CD4-positive, alpha-beta memory T cell (primary cell): ENCODE results near the gene PSENEN. TPM values are rescaled to one million over a fixed set of nuclear protein-coding genes. Genes with fewer than 3 reads are reported as not detected.

ENCODE experiments used
- CTCF ChIA-PET: fragments of 350-600 bp; sonication (Branson Sonifier 250); formaldehyde crosslinking; loops from one replicate; lab custom pipeline; 2021; ENCODE audit warnings: inconsistent platforms; ENCODE audit not compliant: partially characterized antibody; lab: Charles Lee
- POLR2A ChIA-PET: fragments of 350-600 bp; sonication (Branson Sonifier 250); formaldehyde crosslinking; loops from one replicate; lab custom pipeline; 2021; ENCODE audit not compliant: partially characterized antibody; lab: Charles Lee
- DNase-seq, 5 donors: peaks; one replicate each; pipeline versions ENCODE4 v3.0.0 to v3.0.0-alpha.2; 2020 to 2022; ENCODE audit warnings: mixed read lengths in 1 of 5
- H3K27ac ChIP-seq: one replicate; pipeline ENCODE4 v1.7.0; 2013; ENCODE audit warnings: low read depth, low read length
- H3K27me3 ChIP-seq: 2 replicates; pipeline ENCODE4 v1.7.0; 2013; ENCODE audit warnings: mild to moderate bottlenecking, low read length, moderate library complexity; ENCODE audit not compliant: insufficient read depth
- H3K36me3 ChIP-seq: 2 replicates; pipeline ENCODE4 v1.7.0; 2013; ENCODE audit warnings: mild to moderate bottlenecking, low read length, moderate library complexity; ENCODE audit not compliant: insufficient read depth
- H3K4me1 ChIP-seq: 2 replicates; pipeline ENCODE4 v1.7.0; 2013; ENCODE audit warnings: mild to moderate bottlenecking, low read length, moderate library complexity; ENCODE audit not compliant: insufficient read depth
- H3K4me3 ChIP-seq, 2 donors: one replicate each; pipeline ENCODE4 v1.7.0; 2013; ENCODE audit warnings: low read length in 2 of 2, mild to moderate bottlenecking in 1 of 2
- H3K9me3 ChIP-seq, 2 donors: one replicate each; pipeline ENCODE4 v1.7.0; 2013; ENCODE audit warnings: low read length in 2 of 2, control low read depth in 1 of 2; ENCODE audit not compliant: control insufficient read depth in 1 of 2
- H3K27ac Mint-ChIP-seq, 7 donors: one replicate each; pipeline ENCODE4 v1.8.0; 2020 to 2021; ENCODE audit warnings: mixed read lengths in 7 of 7, mild to moderate bottlenecking in 6 of 7, inconsistent platforms in 3 of 7, moderate library complexity in 3 of 7
- H3K27me3 Mint-ChIP-seq, 2 donors: one replicate each; pipeline ENCODE4 v1.8.0; 2020 to 2021; ENCODE audit warnings: mixed read lengths in 2 of 2
- H3K36me3 Mint-ChIP-seq, 2 donors: one replicate each; pipeline ENCODE4 v1.8.0; 2020 to 2021; ENCODE audit warnings: mixed read lengths in 2 of 2, inconsistent platforms in 1 of 2, mild to moderate bottlenecking in 1 of 2
- H3K4me1 Mint-ChIP-seq, 4 donors: one replicate each; pipeline ENCODE4 v1.8.0; 2020 to 2021; ENCODE audit warnings: mixed read lengths in 4 of 4, mild to moderate bottlenecking in 1 of 4
- H3K4me3 Mint-ChIP-seq, 8 donors: one replicate each; pipeline ENCODE4 v1.8.0; 2020 to 2021; ENCODE audit warnings: mixed read lengths in 8 of 8, mild to moderate bottlenecking in 7 of 8, moderate library complexity in 6 of 8, inconsistent platforms in 3 of 8
- H3K9me3 Mint-ChIP-seq, 8 donors: one replicate each; pipeline ENCODE4 v1.8.0; 2020 to 2021; ENCODE audit warnings: mixed read lengths in 8 of 8, mild to moderate bottlenecking in 5 of 8, inconsistent platforms in 3 of 8, moderate library complexity in 1 of 8
- intact Hi-C: fragments of 100-400 bp; cut with micrococcal nuclease; formaldehyde crosslinking; loops from one replicate; pipeline ENCODE4 v1.15.1; 2023
- polyA plus RNA-seq, 2 donors: library from polyadenylated mRNA; unstranded; fragments of 300-500 nt; fragmentation: Illumina TruSeq; gene quantifications; one replicate each; pipeline ENCODE4 v1.2.3, GENCODE V29; 2021
- total RNA-seq, 2 experiments: library from RNA; stranded (reverse); gene quantifications; one replicate each; pipeline ENCODE4 v1.2.3, GENCODE V29; 2021

The PSENEN gene
- total and polyA plus RNA-seq, 4 experiments from 2014 or later = 27.2 to 89.9 (median 55.9) TPM

DNA sequence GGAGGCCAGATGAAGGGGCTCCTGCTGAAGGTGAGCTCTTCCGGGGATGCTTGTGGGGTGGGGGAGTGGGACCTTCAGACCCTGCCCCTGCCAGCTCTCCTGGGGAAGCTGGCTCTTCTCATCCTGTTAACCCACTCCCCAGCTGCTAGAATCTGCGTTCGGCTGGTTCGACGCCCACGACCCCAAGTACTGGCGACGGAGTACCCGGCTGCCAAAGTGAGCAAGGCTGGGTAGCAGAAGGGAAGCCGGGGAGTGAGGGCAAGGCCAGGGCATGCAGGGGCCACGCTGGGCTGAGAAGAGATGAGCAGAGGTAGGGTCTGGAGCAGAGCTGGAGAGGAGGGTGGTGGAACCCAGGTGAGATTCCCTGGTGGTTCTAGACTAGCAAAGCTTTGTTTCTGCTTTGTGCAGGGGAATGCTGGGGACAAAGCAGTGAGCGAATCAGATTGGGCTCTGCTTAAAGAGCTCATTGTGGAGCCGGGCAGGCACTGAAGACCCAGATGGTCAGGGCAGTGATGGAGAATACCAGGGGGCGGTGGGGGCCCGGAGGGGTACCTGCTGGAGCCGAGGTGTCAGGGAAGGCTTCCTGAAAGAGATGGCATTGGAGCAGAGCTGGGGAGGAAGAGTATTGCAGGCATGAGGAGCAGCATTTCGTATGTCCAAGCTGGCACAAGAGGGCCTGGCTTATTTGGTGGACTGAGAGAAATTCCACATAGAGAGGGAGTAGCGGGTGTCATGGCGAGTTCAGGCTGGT is 17.3 kb upstream of the PSENEN start:
- intact Hi-C loops = no loop called here
- Mint-ChIP-seq H3K4me1 (peaks cover 0 to 3% (median 0%) of the 10 kb centered on the region in 4 donors), H3K9me3 (no peaks in the 10 kb centered on the region), H3K27me3 (no peaks in the 10 kb centered on the region), H3K36me3 (peaks cover 57 to 77% of the 10 kb centered on the region in 2 donors), H3K4me3 (no peak overlapping the region), H3K27ac (no peak overlapping the region)
- DNase-seq = no peak
- Histone ChIP-seq H3K27me3 (no peaks in the 10 kb centered on the region), H3K4me1 (no peaks in the 10 kb centered on the region), H3K27ac (no peak overlapping the region), H3K4me3 (no peak overlapping the region), H3K9me3 (no peaks in the 10 kb centered on the region), H3K36me3 (peaks cover 95% of the 10 kb centered on the region)
- POLR2A ChIA-PET = interaction anchor here (0.6 to 4.1 kb wide), 6 partner anchors 9 to 80 kb away, joined by 3 to 19 read pairs (median 8); partner anchors contain the start of genes COX6B1, KMT2B, PSENEN and U2AF1L4
- CTCF ChIA-PET = interaction anchor here (0.9 to 1.3 kb wide), 3 partner anchors 9 to 14 kb away, joined by 3 to 4 read pairs (median 3); partner anchors contain the start of gene IGFLR1

DNA sequence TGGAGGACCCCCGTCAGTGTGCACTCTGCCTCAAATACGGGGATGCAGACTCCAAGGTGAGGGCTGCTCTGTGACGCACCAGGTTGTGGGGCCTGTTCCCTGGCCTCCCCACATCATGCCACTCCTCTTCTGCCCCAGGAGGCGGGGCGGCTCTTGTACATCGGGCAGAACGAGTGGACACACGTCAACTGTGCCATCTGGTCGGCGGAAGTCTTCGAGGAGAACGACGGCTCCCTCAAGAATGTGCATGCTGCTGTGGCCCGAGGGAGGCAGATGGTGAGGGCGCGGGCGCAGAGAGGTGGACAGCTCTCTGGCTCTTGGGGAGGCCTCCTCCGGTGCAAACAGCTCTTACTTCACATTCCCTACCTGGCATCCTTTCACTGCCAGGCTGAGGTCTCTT is 16.4 kb upstream of the PSENEN start:
- ChIA-PET POLR2A (interaction anchor here (3.4 to 4.1 kb wide), 2 partner anchors 10 to 11 kb away, joined by 16 to 19 read pairs; partner anchors contain the start of gene KMT2B), CTCF (interaction anchor here (1.3 kb wide), 1 partner anchor 13 kb away, joined by 3 read pairs; the partner anchor contains the start of gene IGFLR1)
- H3K36me3 Mint-ChIP-seq = peaks cover 53 to 74% of the 10 kb centered on the region in 2 donors

DNA sequence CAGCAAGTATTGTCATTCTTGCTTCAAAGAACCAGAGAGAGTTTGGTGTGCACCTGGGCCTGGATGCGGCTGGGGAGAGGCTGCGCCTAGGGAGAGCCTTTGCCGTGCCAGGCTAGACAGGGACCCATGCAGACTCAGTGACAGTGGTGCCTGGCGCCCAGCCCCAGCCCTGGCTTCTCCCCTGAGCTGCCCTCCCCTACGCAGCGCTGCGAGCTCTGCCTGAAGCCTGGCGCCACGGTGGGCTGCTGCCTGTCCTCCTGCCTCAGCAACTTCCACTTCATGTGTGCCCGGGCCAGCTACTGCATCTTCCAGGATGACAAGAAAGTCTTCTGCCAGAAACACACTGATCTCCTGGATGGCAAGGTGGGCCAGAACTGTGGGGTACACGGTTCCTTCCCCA is 15.7 kb upstream of the PSENEN start:
- H3K36me3 ChIP-seq = peaks cover 89% of the 10 kb centered on the region
- no peak overlapping the region for H3K4me3 Mint-ChIP-seq
- H3K4me1 ChIP-seq = no peaks in the 10 kb centered on the region
- DNase-seq = no peak
- no peaks in the 10 kb centered on the region for H3K27me3 Mint-ChIP-seq
- H3K27ac Mint-ChIP-seq = peak overlapping the region in 1 of 7 donors; percentile 46
- POLR2A ChIA-PET = interaction anchor here (4.1 kb wide), 1 partner anchor 10 kb away, joined by 19 read pairs; no protein-coding TSS in a partner anchor
- H3K36me3 Mint-ChIP-seq = peaks cover 59 to 76% of the 10 kb centered on the region in 2 donors
- H3K9me3 Mint-ChIP-seq = no peaks in the 10 kb centered on the region
- CTCF ChIA-PET = interaction anchor here (1.3 kb wide), 1 partner anchor 13 kb away, joined by 3 read pairs; the partner anchor contains the start of gene IGFLR1
- H3K27ac ChIP-seq = no peak overlapping the region
- no peaks in the 10 kb centered on the region for H3K27me3 ChIP-seq
- H3K9me3 ChIP-seq = no peaks in the 10 kb centered on the region
- peaks cover 3 to 10% (median 7%) of the 10 kb centered on the region in 4 donors for H3K4me1 Mint-ChIP-seq
- intact Hi-C loops = no loop called here
- H3K4me3 ChIP-seq = no peak overlapping the region

More for the DNA sequence above, 16.4 kb upstream of the PSENEN start:
- peak overlapping the region in 1 of 7 donors; percentile 42 for H3K27ac Mint-ChIP-seq
- no peak overlapping the region for H3K27ac ChIP-seq
- no peaks in the 10 kb centered on the region for H3K27me3 ChIP-seq
- intact Hi-C loops = no loop called here
- peaks cover under 1 to 3% (median 2%) of the 10 kb centered on the region in 4 donors for H3K4me1 Mint-ChIP-seq
- H3K9me3 ChIP-seq = no peaks in the 10 kb centered on the region
- no peak overlapping the region for H3K4me3 Mint-ChIP-seq
- H3K4me3 ChIP-seq = no peak overlapping the region
- H3K9me3 Mint-ChIP-seq = no peaks in the 10 kb centered on the region
- no peaks in the 10 kb centered on the region for H3K27me3 Mint-ChIP-seq
- no peak for DNase-seq
- H3K4me1 ChIP-seq = no peaks in the 10 kb centered on the region
- H3K36me3 ChIP-seq = peaks cover 90% of the 10 kb centered on the region

DNA sequence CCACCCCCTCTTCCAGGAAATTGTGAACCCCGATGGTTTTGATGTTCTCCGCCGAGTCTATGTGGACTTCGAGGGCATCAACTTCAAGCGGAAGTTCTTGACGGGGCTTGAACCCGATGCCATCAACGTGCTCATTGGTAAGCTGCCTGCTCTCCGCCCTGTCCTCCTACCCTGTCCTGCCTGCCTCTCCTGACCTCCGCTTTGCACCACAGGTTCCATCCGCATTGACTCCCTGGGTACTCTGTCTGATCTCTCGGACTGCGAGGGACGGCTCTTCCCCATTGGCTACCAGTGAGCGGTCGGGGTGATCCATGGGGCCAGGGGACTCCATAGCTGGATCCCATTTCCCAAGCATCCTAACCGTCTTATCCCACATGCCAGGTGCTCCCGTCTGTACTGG is 15.1 kb upstream of the PSENEN start:
- Histone ChIP-seq H3K27me3 (no peaks in the 10 kb centered on the region), H3K4me1 (no peaks in the 10 kb centered on the region), H3K27ac (no peak overlapping the region), H3K4me3 (no peak overlapping the region), H3K36me3 (peaks cover 85% of the 10 kb centered on the region), H3K9me3 (no peaks in the 10 kb centered on the region)
- H3K4me3 Mint-ChIP-seq = no peak overlapping the region
- DNase-seq = no peak
- H3K4me1 Mint-ChIP-seq = peaks cover 3 to 12% (median 7%) of the 10 kb centered on the region in 4 donors
- no peaks in the 10 kb centered on the region for H3K9me3 Mint-ChIP-seq
- ChIA-PET CTCF (no interaction called here), POLR2A (interaction anchor here (4.1 kb wide), 1 partner anchor 10 kb away, joined by 19 read pairs; no protein-coding TSS in a partner anchor)
- H3K27ac Mint-ChIP-seq = peak overlapping the region in 2 of 7 donors; percentile 48 to 77
- intact Hi-C loops = no loop called here
- H3K36me3 Mint-ChIP-seq = peaks cover 54 to 75% of the 10 kb centered on the region in 2 donors
- H3K27me3 Mint-ChIP-seq = no peaks in the 10 kb centered on the region

DNA sequence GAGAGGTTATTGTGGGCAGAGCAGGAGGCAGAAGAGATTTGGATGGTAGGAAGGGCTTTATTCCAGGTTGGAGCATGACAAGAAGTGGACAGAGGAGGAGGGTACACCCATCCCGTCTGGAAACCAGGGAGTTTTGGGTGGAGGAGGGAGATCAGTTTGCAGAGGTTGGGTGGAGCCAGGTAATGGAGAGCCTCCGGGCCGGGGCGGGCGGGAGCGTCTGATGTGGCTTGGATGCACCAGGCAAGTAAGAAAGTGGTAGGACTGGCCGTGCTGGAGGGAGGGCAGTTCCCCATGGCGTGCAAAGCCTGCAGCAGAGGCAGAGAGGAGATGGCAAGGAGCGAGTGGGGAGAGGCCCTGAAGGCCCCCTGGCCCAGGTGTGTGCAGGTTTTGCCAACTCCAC is 14.1 kb upstream of the PSENEN start:
- ChIA-PET POLR2A (interaction anchor here (1.2 to 4.1 kb wide), 3 partner anchors 9 to 23 kb away, joined by 3 to 19 read pairs (median 4); partner anchors contain the start of gene KMT2B), CTCF (no interaction called here)
- H3K4me3 ChIP-seq = no peak overlapping the region
- intact Hi-C loops = no loop called here
- no peaks in the 10 kb centered on the region for H3K9me3 ChIP-seq
- peaks cover 75% of the 10 kb centered on the region for H3K36me3 ChIP-seq
- DNase-seq = no peak
- Mint-ChIP-seq H3K9me3 (no peaks in the 10 kb centered on the region), H3K27me3 (no peaks in the 10 kb centered on the region), H3K4me1 (peaks cover 4 to 17% (median 9%) of the 10 kb centered on the region in 4 donors), H3K4me3 (no peak overlapping the region), H3K27ac (peak overlapping the region in 3 of 7 donors; percentile 29 to 81 (median 43)), H3K36me3 (peaks cover 48 to 73% of the 10 kb centered on the region in 2 donors)
- no peak overlapping the region for H3K27ac ChIP-seq
- peaks cover 3% of the 10 kb centered on the region for H3K4me1 ChIP-seq
- no peaks in the 10 kb centered on the region for H3K27me3 ChIP-seq

DNA sequence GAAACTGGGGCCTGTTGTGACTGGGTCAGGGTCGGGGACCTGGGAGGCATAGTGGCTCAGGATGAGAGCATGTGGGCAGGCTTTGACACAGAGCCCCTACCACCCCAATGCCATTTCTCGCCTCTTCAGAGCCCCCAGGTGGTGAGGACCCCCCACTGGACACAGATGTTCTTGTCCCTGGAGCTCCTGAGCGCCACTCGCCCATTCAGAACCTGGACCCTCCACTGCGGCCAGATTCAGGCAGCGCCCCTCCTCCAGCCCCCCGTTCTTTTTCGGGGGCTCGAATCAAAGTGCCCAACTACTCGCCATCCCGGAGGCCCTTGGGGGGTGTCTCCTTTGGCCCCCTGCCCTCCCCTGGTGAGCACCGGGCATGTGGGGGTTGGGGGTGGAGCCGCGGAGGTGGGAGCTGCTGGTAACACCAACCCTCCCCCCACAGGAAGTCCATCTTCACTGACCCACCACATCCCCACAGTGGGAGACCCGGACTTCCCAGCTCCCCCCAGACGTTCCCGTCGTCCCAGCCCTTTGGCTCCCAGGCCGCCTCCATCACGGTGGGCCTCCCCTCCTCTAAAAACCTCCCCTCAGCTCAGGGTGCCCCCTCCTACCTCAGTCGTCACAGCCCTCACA is 13.6 kb upstream of the PSENEN start:
- ChIA-PET POLR2A (interaction anchor here (1.2 kb wide), 2 partner anchors 14 to 22 kb away, joined by 3 to 4 read pairs; partner anchors contain the start of gene KMT2B), CTCF (no interaction called here)
- H3K9me3 ChIP-seq = no peaks in the 10 kb centered on the region
- H3K4me1 Mint-ChIP-seq = peaks cover 6 to 17% (median 13%) of the 10 kb centered on the region in 4 donors
- no peak overlapping the region for H3K4me3 ChIP-seq
- peaks cover 7% of the 10 kb centered on the region for H3K4me1 ChIP-seq
- no peak overlapping the region for H3K27ac ChIP-seq
- no peak overlapping the region for H3K4me3 Mint-ChIP-seq
- peaks cover 70% of the 10 kb centered on the region for H3K36me3 ChIP-seq
- DNase-seq = no peak
- no peak overlapping the region for H3K27ac Mint-ChIP-seq
- peaks cover 45 to 73% of the 10 kb centered on the region in 2 donors for H3K36me3 Mint-ChIP-seq
- H3K27me3 ChIP-seq = no peaks in the 10 kb centered on the region
- H3K27me3 Mint-ChIP-seq = no peaks in the 10 kb centered on the region
- no peaks in the 10 kb centered on the region for H3K9me3 Mint-ChIP-seq
- intact Hi-C loops = no loop called here
